HG02973 (cell line): ENCODE measurements around the gene C3orf52.
A peak's percentile ranks its signal among the peaks of the same experiment; 100 is the strongest.

Experiments
- ATAC-seq: cut with Tn5 transposase; IDR thresholded peaks from one replicate; pipeline ENCODE4 v1.9.1; 2021; ENCODE audit warnings: moderate library complexity; ENCODE audit not compliant: unreplicated experiment

C3orf52 gene

DNA sequence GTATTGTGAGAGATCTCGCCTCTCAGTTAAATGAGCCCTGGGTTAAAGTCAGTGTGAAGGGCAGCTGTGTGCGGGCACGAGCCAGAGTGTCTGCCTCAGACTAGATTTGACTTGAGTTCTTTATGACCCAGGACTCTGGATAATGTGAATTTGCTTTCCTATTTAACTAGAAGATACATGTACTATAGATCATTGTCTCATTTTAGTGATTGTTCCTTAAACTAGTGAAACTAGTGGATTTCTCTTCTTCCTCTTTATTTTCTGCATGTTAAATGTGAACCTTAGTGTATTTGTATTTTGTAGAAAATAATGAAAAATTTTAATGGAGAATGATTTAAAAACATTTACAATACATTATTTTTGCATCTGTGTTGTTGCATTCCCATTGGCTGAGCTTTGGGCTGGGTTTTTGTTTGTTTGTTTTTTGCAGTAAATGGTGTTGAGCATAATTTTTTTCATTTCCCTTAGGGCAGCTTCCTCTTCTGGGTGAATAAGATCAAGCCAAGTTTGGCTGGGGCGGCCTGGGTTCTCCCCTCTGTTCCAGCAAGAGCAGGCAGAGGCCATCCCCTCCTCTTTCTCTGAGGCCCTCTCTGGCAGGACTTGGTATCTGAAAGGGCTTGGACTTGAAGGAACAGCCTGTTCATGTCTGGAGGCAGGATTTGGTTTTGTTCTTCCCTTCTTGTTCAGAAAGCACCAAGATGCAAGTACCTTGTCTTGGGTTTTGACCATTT lies 31.8 kb downstream of the C3orf52 start:
- ATAC-seq, result no peak

DNA sequence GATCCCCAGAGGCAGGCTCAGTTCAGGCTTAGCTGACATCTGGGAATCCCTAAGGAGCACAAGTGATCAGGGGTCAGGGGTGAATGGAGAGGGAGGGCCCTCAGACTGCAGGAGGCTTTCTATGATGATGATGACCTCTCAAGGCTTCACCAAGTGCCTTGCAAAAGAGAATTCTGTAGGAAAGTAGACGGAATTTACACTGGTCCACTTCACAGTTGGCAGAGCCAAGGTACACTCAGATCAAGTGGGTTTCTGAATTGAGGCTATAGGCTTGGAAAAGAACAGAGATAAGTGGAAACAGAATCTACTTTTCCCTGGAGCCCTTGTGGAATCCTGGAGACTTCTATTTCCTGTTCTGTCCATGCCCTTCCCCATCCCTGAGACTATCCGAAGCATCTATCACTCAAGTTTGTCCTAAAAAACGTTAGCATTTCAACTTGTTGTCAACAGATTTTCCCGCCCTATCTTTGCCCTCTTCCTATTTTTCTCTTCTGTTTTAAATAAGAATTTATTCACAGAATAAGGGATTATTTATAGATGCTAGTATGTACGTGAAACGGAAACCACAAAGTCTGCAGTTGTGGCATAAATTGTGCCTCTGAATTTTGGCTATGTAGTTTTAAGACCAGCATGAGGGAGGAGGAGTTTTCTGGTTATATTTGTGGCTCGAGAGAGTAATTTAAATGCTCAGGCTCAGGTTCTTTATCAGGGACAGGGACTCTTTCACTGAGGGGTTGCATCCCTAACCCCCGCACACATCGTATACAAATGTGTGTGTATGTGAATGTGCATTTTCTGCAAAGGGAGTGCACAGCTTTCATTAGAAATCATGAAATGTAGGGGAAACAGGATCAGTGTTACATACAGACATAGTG lies 34.0 kb downstream of the C3orf52 start:
- ATAC-seq, result no peak

DNA sequence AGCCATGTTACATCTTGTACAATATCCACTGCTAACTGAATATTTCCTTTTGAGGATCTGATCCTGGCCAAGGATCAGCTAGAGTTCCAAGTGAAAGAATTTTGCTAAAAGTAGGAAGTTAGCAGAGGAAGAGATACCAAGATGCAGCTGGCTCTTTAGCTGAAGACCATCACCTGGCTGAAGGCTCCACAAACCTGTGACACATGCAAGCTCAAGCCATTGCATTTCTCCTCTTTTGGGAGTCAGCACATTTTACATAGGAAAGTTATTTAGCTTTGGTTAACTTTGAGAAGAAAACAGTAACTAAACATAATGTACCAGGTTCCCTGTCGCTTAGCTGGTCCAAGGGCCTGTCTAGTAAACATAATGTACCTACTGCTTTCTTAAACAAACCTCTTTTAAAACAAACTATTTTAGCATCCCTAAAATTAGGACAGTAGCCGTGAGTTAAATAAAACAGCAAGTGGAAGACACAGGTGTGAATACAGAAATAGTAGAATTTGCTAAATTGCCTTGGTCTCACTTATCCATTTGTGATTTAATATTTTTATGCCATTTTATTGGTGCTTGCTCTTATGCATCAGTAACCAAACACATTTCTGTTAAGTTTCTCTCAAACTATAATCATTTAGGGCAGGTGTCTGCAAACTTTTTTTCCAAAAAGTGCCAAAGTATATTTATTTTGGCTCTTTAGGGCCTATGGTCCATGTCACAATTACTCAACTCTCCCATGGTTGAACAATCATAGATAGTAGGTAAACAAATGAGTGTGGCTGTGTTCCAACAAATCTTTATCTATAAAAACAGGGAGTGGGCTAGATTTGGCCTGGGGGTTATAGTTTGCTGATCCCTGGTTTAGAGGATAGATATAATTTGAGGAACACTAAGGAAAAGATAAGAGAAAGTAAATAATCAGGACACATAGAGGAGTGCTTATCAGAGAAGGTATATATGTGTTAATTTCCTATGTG lies 35.7 kb downstream of the C3orf52 start:
- no peak for ATAC-seq

DNA sequence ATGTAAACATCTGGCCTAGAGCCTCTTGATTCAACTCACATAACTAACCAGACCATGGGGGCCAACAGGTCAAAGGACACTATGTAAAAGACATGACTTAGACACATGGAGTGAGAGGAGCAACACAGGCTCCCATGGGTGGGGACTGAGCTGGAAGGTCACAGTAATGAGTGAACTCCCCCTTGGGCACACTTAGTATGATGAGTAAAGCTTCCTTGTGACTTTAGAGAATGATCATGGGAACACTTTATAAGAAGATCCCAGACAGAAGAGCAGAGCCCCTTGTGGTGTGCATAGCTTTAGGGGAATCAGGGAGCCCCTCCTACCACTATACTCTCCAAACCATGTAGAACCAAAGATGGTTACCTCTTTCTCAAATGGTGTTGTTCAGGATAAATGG lies 36.7 kb downstream of the C3orf52 start:
- ATAC-seq, result no peak

DNA sequence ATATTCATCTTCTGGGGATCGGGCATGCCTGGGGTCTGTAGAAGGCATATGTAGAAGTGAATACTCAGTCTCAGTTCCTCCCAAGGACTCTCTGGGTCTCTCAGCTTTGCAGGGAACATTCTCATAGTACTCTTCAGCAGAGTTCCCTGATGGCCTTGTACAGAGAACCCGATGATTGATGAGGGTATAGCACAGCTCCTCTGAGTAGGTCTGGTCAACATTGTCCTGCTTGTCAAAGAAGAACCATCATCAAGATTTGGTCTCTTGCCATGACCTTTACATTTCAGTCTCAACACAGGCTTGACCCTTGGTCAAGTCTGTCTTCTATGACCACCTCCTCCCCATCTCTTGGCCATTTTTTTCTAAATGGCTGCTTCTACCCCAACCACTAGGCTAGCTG lies 37.4 kb downstream of the C3orf52 start:
- ATAC-seq, result no peak

DNA sequence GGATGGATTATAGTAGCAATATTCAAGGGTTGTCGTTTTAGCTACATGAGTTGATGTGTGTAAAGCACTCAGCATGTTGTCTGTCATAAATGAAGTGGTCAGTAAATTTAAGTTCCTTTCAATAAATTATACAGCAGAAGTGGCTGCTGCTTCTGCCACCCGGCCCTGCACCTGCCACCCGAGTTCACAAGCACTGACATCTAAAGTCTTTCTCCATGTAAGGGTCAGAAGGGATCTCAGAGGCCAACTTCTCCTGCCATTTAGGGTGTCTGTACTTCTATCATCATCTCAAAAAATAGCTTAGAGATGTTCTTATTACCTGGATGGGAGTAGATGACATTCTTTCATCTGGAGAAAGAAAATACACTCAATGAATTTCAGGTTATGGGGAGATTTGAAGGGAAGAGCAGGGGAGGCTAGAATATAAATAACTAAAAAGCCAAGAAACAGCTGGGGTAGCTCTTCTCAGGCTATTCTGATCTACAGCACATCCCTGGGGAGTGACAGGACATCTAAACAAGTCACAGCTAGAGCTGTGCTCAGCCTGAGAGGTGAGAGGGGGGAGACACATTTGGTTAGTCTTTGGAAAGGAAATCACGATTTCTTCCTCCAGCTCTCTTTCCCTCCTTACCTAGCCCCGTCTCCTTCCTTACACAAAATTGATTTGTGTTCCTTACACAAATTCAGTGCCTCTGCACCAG lies 38.9 kb downstream of the C3orf52 start:
- no peak for ATAC-seq

DNA sequence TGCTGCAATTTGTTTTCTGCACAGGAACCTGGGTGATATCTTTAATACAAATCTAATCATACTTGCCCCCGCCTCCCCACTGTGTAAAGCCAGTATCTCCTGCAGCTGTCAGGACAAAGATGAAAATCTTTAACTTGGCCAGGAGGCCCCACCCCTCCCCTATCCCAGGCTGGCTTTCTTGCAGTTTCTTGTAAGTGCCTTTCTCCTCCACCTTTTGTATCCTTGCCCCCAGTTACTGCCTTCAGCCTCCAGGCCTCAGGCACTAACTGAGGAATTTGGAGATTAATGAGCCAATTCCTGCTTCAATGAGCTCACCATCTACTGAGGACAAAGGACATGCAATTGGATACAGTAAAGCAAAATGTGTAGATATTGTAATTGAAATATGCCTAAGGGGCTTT lies 40.3 kb downstream of the C3orf52 start:
- ATAC-seq, result no peak

DNA sequence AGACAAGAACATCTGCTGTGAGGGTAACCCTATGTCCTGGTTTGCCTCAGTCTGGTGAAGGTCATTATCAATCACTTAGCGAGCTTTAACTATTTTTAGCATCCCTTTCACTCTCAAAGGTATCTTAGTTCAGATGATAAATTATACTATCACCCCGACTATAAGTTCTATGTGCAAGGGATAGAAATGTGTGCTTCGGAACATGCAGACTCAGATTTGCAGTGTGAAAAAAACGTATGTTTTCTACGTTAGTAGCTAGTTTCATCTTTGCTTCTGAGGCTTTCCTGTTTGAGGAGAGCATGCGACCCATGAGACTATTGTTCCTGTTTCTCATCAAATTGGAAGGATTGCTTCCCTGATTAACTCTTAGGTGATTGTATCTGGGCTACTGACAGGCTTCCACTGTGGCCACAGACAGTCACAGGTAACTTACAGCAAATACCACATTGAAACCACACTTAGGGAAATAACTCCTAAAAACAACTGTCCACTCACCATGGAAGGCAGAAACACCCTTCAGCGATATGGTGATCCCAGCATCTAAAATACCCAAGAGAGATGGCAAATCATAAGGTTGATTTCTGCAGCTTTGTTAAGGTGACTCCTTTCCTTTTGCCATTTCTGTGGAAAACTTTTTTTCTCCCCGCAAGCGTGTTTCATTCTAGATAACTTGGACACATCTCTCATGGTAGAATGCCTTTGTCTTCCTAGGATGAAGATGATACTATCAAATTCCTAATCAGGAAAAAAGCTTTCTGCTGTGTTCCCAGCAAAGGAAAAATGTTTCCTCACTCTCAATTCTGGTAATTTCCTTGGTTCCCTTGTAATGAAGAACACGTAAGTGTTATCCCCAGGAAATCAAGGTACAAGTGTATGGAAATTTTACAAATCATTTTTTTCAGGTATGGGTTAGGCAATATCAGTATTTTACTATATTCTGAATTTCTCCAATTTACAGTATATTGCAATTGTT lies 41.6 kb downstream of the C3orf52 start:
- ATAC-seq, result peak; percentile 22

DNA sequence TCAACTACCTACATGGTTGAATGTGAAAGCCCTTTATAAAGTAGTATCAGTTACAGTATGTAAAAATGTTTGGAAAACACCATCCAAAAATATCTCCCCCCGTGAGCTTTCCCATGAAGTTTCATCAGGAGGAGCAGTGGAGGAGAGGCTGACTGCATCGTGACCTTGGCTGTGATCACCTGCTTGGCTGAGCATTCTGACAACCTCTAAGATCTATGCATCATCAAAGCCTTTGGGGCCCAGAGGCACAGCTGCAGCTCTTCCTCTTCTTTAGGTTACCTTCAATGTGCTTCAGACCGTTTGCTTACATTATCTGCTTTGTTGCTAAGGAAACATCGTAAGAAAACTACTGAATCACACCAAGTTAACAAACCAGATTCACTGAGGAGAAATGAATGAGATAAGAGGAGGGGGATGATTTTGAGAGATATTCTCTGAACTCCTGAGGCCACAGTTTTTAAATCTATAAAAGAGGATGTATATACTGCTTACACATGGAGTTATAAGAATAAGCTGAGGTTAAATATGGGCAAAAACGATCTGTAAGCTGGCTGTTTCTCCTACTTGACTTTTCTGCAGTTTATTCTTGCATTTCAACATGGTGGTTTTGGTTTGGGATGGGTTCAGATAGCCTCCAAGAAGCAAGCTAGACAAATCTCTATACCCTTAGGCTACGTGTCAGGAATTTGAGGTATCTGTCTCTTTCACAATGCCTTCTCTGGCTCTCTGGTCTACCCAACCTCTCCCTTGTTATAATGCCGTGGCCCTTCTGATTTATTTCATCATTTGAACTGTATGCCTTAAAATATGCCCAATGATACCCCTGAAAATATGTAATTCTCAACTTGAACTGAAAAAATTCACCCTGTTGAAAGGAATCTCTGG lies 42.9 kb downstream of the C3orf52 start:
- peak; percentile 65 for ATAC-seq

DNA sequence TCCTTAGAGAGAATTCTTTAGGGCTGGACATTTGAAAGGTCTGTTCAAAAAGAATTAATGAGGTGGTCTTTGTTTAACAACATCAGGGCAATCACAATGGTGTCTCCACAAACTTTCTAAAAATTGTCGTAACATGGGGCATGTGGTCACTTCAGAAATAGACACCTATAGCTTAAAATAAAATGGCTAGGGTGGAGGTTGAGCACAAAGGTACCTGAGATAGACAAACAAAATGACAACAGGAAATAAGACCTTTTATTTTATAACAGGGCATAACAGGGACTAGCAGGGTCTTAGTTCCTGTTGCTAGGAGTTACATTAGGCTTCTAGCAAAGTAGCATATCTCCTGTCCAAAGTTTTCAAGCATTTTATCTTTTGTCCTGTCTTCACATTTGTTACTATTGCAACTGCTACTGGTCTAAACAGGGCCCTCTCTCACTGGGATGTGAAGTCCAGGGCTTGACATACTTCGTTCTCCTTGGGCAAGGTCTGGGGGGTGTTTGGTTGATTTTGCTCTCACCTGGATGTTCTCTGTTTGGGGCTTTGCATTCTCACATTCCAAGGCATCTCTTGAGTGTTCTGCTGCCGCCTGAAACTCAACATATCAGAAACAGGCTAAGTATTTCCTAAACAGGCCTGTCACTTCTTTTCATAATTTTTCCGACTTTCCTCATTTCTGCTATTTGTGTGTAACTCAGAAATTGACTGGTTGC lies 43.9 kb downstream of the C3orf52 start:
- ATAC-seq, result no peak

DNA sequence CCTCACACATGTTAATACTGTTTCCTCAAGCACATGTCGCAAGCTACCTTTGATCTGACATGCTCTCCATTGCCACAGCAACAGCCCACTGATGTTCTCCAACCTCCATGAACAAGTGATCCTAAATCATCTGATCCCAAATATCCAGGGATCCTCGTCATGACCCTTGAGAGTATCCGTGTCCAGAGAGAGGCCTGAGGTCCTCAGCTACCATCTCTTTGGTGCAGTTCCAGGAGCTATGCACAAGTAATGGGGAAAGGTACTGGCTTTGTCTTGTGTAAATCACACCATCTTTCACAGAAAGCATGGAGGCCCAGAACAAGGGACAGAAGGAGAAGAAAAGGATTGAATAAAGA lies 44.4 kb downstream of the C3orf52 start:
- no peak for ATAC-seq

DNA sequence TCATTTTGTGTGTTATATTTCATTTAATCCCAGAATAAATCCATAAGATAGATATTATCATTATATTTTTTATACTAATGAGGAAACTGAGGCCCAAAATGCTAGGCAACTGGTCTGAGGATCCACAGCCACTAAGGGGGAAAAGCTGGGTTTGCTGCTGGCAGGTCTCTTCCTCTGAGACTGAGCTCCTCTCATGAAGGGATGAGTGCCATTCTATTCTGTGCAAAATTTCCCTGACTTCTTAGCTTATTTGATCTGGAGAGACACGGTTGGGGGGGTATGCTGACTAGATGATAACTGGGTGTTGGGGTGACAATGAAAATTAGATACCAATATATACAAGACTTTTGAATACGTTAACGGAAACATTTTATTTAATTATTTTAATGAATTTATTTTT lies 44.9 kb downstream of the C3orf52 start:
- no peak for ATAC-seq

DNA sequence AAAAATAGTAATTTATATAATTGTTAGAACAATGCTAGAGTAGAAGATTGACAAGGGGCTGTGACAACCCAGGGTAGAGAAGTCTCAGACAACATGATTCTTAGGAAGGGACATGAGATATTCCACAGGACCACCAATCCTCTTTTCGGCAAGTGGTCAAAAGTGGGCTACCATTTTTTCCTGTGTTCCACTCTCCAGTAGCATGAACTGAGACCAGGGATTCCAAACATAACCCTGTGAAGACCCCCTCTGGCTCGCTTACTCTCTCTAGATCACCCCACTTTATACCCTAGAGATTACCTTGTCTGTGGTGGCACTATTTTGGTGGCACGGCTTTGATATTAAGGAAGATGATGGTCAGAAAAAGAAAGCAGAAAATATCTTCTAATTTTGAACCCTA lies 45.9 kb downstream of the C3orf52 start:
- no peak for ATAC-seq

DNA sequence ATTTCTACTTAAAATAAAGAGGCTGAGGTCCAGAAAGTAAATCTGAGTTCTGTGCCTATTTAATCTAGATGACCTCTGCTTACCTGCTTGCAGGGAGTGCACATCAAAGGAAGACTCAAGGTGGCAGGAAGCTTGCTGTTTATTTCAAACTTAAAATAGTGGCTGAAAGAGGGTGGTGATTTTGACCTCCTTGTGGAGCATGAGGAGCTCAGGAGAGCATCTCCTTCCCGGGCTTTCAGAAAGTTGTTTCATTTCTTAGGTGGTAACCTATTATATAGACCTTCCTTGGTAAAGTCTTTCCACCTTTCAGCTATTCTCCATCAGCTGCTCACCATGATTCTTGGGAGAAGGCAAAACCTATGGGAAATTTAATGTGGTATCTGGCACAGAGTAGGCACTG lies 46.4 kb downstream of the C3orf52 start:
- ATAC-seq, result no peak

DNA sequence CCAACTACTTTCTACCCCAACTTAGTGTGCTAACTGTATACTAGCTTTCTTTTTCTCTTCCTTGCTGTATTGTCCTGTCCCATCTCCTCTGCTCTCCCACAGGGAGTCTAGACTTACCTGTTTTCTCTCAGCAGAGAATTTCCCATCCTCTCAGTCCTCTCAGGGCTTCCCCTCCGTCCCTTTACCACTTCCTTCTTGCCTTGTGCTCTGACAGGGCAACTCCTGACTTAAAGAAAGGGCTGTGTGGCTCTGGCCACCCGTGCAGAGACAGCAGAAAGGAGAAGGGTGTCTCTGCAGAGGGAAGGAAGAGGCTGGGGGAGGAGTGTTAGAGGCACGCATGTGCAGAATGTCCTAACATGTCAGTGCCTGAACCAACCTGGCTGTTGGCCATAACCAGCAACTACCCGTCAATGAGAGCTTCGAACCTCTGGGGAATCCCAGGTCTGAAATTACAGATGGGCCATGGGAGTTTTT lies 46.8 kb downstream of the C3orf52 start, which contains the start of gene GCSAM:
GCSAM (minus strand) TSS at position 274 of the 474 bp plus-strand sequence; CDS start at position 146, 128 bp downstream.
- ATAC-seq, result peak; percentile 61

DNA sequence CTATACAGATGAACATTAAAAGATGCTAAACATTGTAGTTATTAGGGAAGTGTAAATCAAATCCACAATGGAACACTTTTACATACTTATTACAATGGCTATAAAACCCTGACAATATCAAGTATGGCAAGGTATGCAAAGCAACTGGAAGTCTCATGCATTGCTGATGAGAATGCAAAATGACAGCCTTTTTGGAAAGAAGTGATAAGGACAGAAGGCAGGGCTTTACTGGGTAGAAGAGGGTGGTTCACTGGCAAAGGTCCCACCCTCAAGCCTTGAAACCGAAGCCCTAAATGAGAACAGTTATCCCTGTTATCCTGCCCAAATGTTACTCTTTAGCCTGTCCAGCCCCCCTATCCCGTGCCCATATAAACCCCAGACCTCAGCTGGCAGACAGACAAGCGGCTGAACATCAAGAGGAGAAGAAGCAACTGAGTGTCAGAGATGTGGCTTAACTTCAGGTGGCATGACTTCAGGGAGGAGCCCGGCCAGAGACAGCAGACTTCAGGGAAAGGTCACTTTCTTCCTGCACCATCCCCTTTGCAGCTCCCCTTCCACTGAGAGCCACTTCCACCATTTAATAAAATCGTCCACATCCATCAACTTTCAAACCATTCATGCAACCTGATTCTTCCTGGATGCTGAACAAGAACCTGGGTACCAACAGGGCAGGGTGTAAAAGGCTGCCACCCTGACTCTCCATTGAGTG lies 47.6 kb downstream of the C3orf52 start:
- no peak for ATAC-seq
